ENCODE data around the gene SHISA9.
"Not testable (repeated sequence)": the region's sequence is repeated elsewhere in the genome, so short reads cannot be mapped to it uniquely, and the experiment has no call there.

The SHISA9 gene

GRCh38 chr16:12901597-12902461 lies at the start of gene SHISA9:
Gene SHISA9 (plus strand): TSS chr16:12901598.
- in situ Hi-C loops (cut with MboI; ENCODE audit: low pct_unique_long_range_greater_than_20kb, low sequenced_read_pairs): no loop called here
- DNase-seq: no peak

GRCh38 chr16:12853972-12854371 lies 47.4 kb upstream of the SHISA9 start:
- in situ Hi-C loops (cut with MboI; ENCODE audit: low pct_unique_long_range_greater_than_20kb, low sequenced_read_pairs): no loop called here
- DNase-seq: no peak

- in situ Hi-C loops (cut with MboI; ENCODE audit: low pct_unique_long_range_greater_than_20kb, low sequenced_read_pairs); DNase-seq: not testable (repeated sequence)
Measured at GRCh38 chr16:12857435-12857834, 44.0 kb upstream of the SHISA9 start.

- in situ Hi-C loops (cut with MboI; ENCODE audit: low pct_unique_long_range_greater_than_20kb, low sequenced_read_pairs): no loop called here
Measured at GRCh38 chr16:12862327-12862726, 39.1 kb upstream of the SHISA9 start.

GRCh38 chr16:12862941-12863340 lies 38.5 kb upstream of the SHISA9 start:
- DNase-seq: no peak
- in situ Hi-C loops (cut with MboI; ENCODE audit: low pct_unique_long_range_greater_than_20kb, low sequenced_read_pairs): no loop called here

More at GRCh38 chr16:12862327-12862726, 39.1 kb upstream of the SHISA9 start:
- DNase-seq: no peak

GRCh38 chr16:12866981-12867551 lies 34.3 kb upstream of the SHISA9 start:
- in situ Hi-C loops (cut with MboI; ENCODE audit: low pct_unique_long_range_greater_than_20kb, low sequenced_read_pairs): no loop called here

GRCh38 chr16:12868169-12868568 lies 33.2 kb upstream of the SHISA9 start:
- in situ Hi-C loops (cut with MboI; ENCODE audit: low pct_unique_long_range_greater_than_20kb, low sequenced_read_pairs): no loop called here
- no peak for DNase-seq

More at GRCh38 chr16:12866981-12867551, 34.3 kb upstream of the SHISA9 start:
- DNase-seq: no peak

GRCh38 chr16:12868788-12869187 lies 32.6 kb upstream of the SHISA9 start:
- no peak for DNase-seq
- in situ Hi-C loops (cut with MboI; ENCODE audit: low pct_unique_long_range_greater_than_20kb, low sequenced_read_pairs): no loop called here

- in situ Hi-C loops (cut with MboI; ENCODE audit: low pct_unique_long_range_greater_than_20kb, low sequenced_read_pairs): no loop called here
- no peak for DNase-seq
Measured at GRCh38 chr16:12869698-12870427, 31.5 kb upstream of the SHISA9 start.

- no peak for DNase-seq
- in situ Hi-C loops (cut with MboI; ENCODE audit: low pct_unique_long_range_greater_than_20kb, low sequenced_read_pairs): no loop called here
Measured at GRCh38 chr16:12871784-12872183, 29.6 kb upstream of the SHISA9 start.

GRCh38 chr16:12874186-12874585 lies 27.2 kb upstream of the SHISA9 start:
- in situ Hi-C loops (cut with MboI; ENCODE audit: low pct_unique_long_range_greater_than_20kb, low sequenced_read_pairs): no loop called here
- no peak for DNase-seq

GRCh38 chr16:12876778-12877177 lies 24.6 kb upstream of the SHISA9 start:
- no peak for DNase-seq
- in situ Hi-C loops (cut with MboI; ENCODE audit: low pct_unique_long_range_greater_than_20kb, low sequenced_read_pairs): no loop called here

GRCh38 chr16:12878973-12879372 lies 22.4 kb upstream of the SHISA9 start:
- no peak for DNase-seq
- in situ Hi-C loops (cut with MboI; ENCODE audit: low pct_unique_long_range_greater_than_20kb, low sequenced_read_pairs): no loop called here

- DNase-seq: no peak
- in situ Hi-C loops (cut with MboI; ENCODE audit: low pct_unique_long_range_greater_than_20kb, low sequenced_read_pairs): no loop called here
Measured at GRCh38 chr16:12879812-12880211, 21.6 kb upstream of the SHISA9 start.

- in situ Hi-C loops (cut with MboI; ENCODE audit: low pct_unique_long_range_greater_than_20kb, low sequenced_read_pairs): no loop called here
- no peak for DNase-seq
Measured at GRCh38 chr16:12881182-12881581, 20.2 kb upstream of the SHISA9 start.

- in situ Hi-C loops (cut with MboI; ENCODE audit: low pct_unique_long_range_greater_than_20kb, low sequenced_read_pairs): no loop called here
- DNase-seq: no peak
Measured at GRCh38 chr16:12881740-12882139, 19.7 kb upstream of the SHISA9 start.

GRCh38 chr16:12885742-12886141 lies 15.7 kb upstream of the SHISA9 start:
- DNase-seq: no peak
- in situ Hi-C loops (cut with MboI; ENCODE audit: low pct_unique_long_range_greater_than_20kb, low sequenced_read_pairs): no loop called here

- in situ Hi-C loops (cut with MboI; ENCODE audit: low pct_unique_long_range_greater_than_20kb, low sequenced_read_pairs): no loop called here
Measured at GRCh38 chr16:12891836-12892235, 9.6 kb upstream of the SHISA9 start.

GRCh38 chr16:12893050-12893750 lies 8.2 kb upstream of the SHISA9 start:
- no peak for DNase-seq
- in situ Hi-C loops (cut with MboI; ENCODE audit: low pct_unique_long_range_greater_than_20kb, low sequenced_read_pairs): no loop called here

More at GRCh38 chr16:12891836-12892235, 9.6 kb upstream of the SHISA9 start:
- no peak for DNase-seq
